ENCODE results near the gene CEBPE.

- TF ChIP-seq PBX3 (IDR thresholded peaks at IDR 0.05), result no peak
- TF ChIP-seq CTCF (IDR thresholded peaks at IDR 0.05), result no peak
- TF ChIP-seq REST (IDR thresholded peaks at IDR 0.05; ENCODE audit: low read depth, low read length), result no peak
- TF ChIP-seq EP300 (IDR thresholded peaks at IDR 0.05; ENCODE audit: borderline replicate concordance in 1 of 2, low read depth in 1 of 2, low read length in 1 of 2), result no peak
- no peak for TF ChIP-seq CHD2 (IDR thresholded peaks at IDR 0.05; ENCODE audit: low read length, partially characterized antibody)
- TF ChIP-seq RAD21 (IDR thresholded peaks at IDR 0.05; ENCODE audit: low read length), result no peak
- no peak for TF ChIP-seq FOXM1 (IDR thresholded peaks at IDR 0.05; ENCODE audit: low read depth)
- no peak for TF ChIP-seq RCOR1 (IDR thresholded peaks at IDR 0.05; ENCODE audit: low read length)
- TF ChIP-seq POLR2AphosphoS5 (IDR thresholded peaks at IDR 0.05; ENCODE audit: low read depth, low read length), result no peak
- no peak for TF ChIP-seq TAF1 (IDR thresholded peaks at IDR 0.05; ENCODE audit: borderline replicate concordance, low read depth, low read length)
These were observed 39.7 kb upstream of the CEBPE start for GRCh38 chr14:23158779-23159178.

Data from SK-N-SH (cell line).